LNCAP (cell line): Measurements from ENCODE around the gene KIF22.

Experiments
- TF ChIP-seq, protein P1 (sequence below): fragments of 450-650 bp; IDR thresholded peaks from 2 replicates; pipeline ENCODE4 v1.5.1; 2017; ENCODE audit warnings: mild to moderate bottlenecking

Gene KIF22

DNA sequence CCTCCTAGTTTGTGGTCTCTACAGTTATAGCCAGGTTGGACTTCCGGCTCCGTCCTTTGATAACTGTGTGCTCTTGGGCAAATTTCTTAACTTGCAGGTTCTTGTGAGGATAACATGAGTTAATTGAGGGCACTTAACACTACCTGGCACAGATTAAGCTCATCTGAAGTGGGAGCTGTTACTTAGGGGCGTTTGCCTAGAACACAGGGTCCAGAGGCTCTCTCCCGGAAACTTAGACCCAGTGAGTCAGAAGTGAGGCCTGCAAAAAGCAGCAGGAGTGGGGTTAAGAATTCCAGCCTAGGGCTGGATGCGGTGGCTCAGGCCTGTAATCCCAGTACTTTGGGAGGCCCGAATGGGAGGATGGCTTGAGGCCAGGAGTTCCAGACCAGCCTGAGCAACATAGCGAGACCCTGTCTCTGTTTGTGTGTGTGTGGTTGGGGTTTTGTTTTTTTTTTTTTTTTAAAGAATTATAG, 31.1 kb downstream of the KIF22 start:
- TF ChIP-seq, protein P1, sequence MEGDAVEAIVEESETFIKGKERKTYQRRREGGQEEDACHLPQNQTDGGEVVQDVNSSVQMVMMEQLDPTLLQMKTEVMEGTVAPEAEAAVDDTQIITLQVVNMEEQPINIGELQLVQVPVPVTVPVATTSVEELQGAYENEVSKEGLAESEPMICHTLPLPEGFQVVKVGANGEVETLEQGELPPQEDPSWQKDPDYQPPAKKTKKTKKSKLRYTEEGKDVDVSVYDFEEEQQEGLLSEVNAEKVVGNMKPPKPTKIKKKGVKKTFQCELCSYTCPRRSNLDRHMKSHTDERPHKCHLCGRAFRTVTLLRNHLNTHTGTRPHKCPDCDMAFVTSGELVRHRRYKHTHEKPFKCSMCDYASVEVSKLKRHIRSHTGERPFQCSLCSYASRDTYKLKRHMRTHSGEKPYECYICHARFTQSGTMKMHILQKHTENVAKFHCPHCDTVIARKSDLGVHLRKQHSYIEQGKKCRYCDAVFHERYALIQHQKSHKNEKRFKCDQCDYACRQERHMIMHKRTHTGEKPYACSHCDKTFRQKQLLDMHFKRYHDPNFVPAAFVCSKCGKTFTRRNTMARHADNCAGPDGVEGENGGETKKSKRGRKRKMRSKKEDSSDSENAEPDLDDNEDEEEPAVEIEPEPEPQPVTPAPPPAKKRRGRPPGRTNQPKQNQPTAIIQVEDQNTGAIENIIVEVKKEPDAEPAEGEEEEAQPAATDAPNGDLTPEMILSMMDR, result no peak

DNA sequence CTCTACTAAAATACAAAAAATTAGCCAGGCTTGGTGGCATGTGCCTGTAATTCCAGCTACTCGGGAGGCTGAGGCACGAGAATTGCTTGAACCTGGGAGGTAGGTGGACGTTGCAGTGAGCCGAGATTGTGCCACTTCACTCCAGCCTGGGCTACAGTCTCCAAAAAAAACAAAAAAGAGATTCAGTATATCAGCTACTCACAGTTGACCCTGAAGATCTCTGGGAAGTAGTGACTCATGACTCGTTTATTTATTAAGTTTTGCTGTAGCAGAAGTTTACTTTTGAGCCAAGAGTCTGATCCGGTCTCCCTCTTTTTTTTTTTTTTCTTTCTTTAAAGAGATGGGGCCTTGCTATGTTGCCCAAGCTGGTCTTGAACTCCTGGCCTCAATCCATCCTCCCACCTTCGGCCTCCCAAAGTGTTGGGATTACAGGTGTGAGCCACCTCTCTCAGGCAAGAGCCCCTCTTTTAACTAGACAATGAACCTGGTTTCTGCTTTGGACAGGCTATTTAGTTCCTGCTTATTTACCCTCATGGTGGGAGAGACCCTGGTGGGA, 34.1 kb downstream of the KIF22 start:
- TF ChIP-seq, protein P1, result no peak

DNA sequence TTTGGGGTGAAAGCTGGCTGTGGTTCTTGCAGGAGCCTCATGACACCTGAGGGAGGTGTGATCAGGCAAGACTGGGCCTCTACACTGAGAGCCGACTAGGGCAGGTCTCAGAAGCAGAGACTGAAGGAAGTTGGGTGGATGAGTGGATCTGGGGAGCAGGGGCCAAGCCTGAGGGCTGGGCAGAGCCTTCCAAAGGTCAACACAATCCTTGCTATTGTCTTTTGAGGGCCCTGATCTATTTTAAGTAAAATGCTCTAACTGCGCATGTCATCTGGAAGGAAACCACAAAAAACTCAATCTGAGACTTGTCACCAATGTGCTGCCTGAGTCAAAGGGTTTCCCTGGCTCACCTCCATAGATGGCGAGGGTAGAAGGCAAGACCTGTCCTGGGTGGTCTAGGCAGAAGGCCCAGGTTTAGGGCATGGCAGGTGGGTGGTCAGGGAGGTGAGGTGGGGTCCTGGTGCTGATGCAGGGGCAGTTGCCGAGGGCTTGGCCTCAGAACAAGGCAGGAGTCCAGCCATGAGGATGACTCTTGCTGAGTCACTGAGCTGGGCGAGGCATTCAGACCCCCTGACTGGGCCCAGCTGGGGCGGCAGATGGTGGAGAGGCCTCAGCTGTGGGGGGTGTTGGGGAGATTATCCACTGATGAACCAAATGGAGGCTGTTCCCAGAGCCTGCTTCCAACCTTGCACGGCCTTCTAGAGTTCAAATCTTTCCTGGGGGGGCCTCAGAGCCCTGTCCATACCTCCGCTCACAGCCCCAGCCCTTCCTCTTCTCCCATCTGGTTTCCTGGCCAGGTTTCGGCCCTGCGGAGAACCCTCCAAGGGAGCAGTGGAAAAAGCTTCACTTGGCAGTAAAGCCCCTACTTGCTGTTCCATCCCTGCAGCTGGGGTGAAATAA, 34.8 kb downstream of the KIF22 start:
- TF ChIP-seq, protein P1, result no peak

DNA sequence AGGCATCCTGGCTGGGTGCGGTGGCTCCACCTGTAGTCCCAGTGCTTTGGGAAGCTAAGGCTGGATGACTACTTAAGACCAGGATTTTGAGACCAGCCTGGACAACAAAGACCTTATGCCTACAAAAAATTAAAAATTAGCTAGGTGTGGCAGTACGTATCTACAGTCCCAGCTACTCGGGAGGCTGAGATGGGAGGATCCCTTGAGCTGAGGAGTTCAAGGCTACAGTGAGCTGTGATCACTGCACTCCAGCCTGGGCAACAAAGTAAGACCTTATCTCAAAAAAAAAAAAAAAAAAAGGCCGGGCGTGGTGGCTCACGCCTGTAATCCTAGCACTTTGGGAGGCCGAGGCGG, 35.8 kb downstream of the KIF22 start:
- TF ChIP-seq, protein P1, result no peak

DNA sequence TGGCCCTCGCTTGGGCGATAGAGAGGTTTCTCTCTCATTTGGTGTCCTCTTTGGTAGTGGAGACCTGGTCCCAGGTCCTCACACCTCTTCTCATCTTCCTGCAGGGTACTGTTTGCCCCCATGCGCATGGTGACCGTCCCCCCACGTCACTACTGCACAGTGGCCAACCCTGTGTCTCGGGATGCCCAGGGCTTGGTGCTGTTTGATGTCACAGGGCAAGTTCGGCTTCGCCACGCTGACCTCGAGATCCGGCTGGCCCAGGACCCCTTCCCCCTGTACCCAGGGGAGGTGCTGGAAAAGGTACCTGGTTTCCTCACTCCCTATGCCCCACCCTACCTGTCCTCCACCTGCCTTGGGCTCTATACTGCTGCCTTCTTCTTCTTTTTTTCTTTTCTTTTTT, 40.2 kb downstream of the KIF22 start:
- TF ChIP-seq, protein P1, result no peak

DNA sequence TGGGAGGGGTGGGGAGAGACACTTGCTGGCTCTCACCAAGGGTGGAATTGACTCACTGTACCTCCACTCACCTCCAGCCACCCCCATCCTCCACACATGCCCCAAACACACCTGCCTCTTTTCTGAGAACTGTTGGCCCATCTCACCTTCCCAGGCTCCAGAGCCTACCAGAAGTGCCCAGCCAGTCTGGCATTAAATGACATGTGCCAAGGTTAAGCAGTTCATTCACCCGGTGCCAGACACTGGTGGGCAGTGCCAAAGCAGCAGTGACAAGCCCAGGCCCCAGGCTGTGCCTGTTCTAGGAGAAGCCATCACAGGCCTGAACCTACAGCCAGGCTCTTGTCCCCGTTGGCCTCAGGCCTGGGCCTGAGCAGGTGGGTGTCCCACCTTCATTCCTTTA, 40.9 kb downstream of the KIF22 start:
- TF ChIP-seq, protein P1, result no peak

DNA sequence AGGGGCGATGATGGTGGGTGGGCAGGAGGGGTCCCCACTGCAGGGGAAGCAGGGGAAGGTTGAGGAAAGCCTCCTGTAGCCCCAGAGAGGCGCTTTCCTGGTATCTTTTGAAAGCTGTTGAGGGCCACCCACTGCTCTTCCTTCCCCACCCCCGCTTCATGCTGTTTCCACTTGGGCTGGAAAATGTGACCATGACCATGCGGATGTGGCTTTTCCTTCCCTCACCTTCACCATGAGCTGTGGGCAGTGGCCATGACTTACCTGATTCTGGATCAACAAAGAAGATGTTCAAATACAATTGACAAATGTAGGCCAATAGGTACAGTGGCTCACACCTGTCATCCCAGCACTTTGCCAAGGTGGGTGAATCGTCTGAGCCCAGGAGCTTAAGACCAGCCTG, 43.5 kb downstream of the KIF22 start:
- TF ChIP-seq, protein P1, result no peak
